Measurements from ENCODE around the gene PTTG2.

DNA sequence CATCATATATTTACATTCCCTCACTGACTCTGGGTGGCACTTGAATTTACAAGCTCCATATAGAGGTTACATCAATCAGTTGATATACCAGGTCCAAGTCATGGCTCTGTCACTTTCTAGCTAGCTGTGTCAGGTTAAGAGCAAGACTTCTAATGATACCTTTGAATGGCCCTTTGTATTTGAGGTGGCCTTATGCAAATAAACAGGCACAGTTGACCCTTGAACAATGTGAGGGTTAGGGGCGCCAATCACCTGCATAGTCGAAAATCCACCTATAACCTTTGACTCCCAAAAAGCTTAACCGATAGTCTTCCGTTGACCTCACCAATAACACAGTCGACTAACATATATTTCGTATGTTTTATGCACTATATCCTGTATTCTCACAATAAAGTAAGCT lies 1.3 kb upstream of the PTTG2 start:
- TF ChIP-seq, protein P1, sequence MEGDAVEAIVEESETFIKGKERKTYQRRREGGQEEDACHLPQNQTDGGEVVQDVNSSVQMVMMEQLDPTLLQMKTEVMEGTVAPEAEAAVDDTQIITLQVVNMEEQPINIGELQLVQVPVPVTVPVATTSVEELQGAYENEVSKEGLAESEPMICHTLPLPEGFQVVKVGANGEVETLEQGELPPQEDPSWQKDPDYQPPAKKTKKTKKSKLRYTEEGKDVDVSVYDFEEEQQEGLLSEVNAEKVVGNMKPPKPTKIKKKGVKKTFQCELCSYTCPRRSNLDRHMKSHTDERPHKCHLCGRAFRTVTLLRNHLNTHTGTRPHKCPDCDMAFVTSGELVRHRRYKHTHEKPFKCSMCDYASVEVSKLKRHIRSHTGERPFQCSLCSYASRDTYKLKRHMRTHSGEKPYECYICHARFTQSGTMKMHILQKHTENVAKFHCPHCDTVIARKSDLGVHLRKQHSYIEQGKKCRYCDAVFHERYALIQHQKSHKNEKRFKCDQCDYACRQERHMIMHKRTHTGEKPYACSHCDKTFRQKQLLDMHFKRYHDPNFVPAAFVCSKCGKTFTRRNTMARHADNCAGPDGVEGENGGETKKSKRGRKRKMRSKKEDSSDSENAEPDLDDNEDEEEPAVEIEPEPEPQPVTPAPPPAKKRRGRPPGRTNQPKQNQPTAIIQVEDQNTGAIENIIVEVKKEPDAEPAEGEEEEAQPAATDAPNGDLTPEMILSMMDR (IDR thresholded peaks at IDR 0.05), result no peak
- TF ChIP-seq POLR2A (IDR thresholded peaks at IDR 0.05) (no peak), POLR2AphosphoS5 (IDR thresholded peaks at IDR 0.05; ENCODE audit: insufficient read depth in 1 of 2, low read depth in 1 of 2) (no peak)
